HG02763 (cell line): ENCODE measurements around the gene ZNF548.
"Not testable (repeated sequence)": the region's sequence is repeated elsewhere in the genome, so short reads cannot be mapped to it uniquely, and the experiment has no call there.

ENCODE experiments used
- ATAC-seq: cut with Tn5 transposase; IDR thresholded peaks from one replicate; pipeline ENCODE4 v1.9.1; 2021; ENCODE audit warnings: mild to moderate bottlenecking, moderate library complexity; ENCODE audit not compliant: unreplicated experiment

ZNF548 gene

GRCh38 chr19:57389730-57390598 lies at the start of gene ZNF548:
Gene ZNF548 (plus strand): TSS chr19:57389854. CDS start chr19:57390100, 246 bp downstream.
- peak; percentile 98 for ATAC-seq

GRCh38 chr19:57342582-57342981 lies 47.1 kb upstream of the ZNF548 start:
- no peak for ATAC-seq

- no peak for ATAC-seq
These were observed 41.5 kb upstream of the ZNF548 start for GRCh38 chr19:57348136-57348535.

- peak; percentile 94 for ATAC-seq
These were observed 38.5 kb upstream of the ZNF548 start, which contains the start of gene ZNF304 for GRCh38 chr19:57350877-57351805. Gene ZNF304 (plus strand): TSS chr19:57351271. CDS start chr19:57351665, 394 bp downstream.

GRCh38 chr19:57351867-57352266 lies 37.8 kb upstream of the ZNF548 start:
- no peak for ATAC-seq

GRCh38 chr19:57355916-57356315 lies 33.7 kb upstream of the ZNF548 start:
- ATAC-seq: no peak

GRCh38 chr19:57357406-57357805 lies 32.2 kb upstream of the ZNF548 start:
- ATAC-seq: no peak

- no peak for ATAC-seq
These were observed 30.4 kb upstream of the ZNF548 start for GRCh38 chr19:57359300-57359699.

GRCh38 chr19:57362419-57362818 lies 27.2 kb upstream of the ZNF548 start:
- no peak for ATAC-seq

- ATAC-seq: peak; percentile 93
These were observed 26.5 kb upstream of the ZNF548 start, which contains the start of the genes TRAPPC2B and ZNF547 for GRCh38 chr19:57362997-57363687. Gene TRAPPC2B (plus strand): TSS chr19:57363551. CDS start chr19:57364834, 1,283 bp downstream. Gene ZNF547 (plus strand): TSS chr19:57363551. CDS start chr19:57368556, 5,005 bp downstream.

GRCh38 chr19:57363688-57364181 lies 25.9 kb upstream of the ZNF548 start:
- ATAC-seq: peak; percentile 15

GRCh38 chr19:57366776-57367175 lies 22.9 kb upstream of the ZNF548 start:
- no peak for ATAC-seq

- no peak for ATAC-seq
These were observed 15.5 kb upstream of the ZNF548 start for GRCh38 chr19:57374179-57374578.

- not testable (repeated sequence) for ATAC-seq
These were observed 15.0 kb upstream of the ZNF548 start for GRCh38 chr19:57374647-57375046.

GRCh38 chr19:57376151-57376550 lies 13.5 kb upstream of the ZNF548 start:
- ATAC-seq: no peak

GRCh38 chr19:57377498-57378146 lies 12.0 kb upstream of the ZNF548 start:
- ATAC-seq: no peak

GRCh38 chr19:57380923-57381322 lies 8.7 kb upstream of the ZNF548 start:
- no peak for ATAC-seq

GRCh38 chr19:57382806-57383488 lies 6.7 kb upstream of the ZNF548 start:
- ATAC-seq: no peak

- no peak for ATAC-seq
These were observed 392 bp upstream of the ZNF548 start for GRCh38 chr19:57389194-57389729.
